Fibroblast of lung (primary cell): ENCODE measurements around the gene EFNA5. TPM values are rescaled to one million over a fixed set of nuclear protein-coding genes. Genes with fewer than 3 reads are reported as not detected.
A peak's percentile ranks its signal among the peaks of the same experiment; 100 is the strongest.

ENCODE experiments used
- DNase-seq, 2 donors: peaks; one replicate each; pipeline versions ENCODE4 v3.0.0 to v3.0.0-alpha.2; 2010; ENCODE audit warnings: low read depth in 2 of 2
- H2AFZ ChIP-seq: 2 replicates; pipeline ENCODE4 v1.5.1; 2012; ENCODE audit warnings: low read length, control low read depth, inconsistent platforms
- H3K27ac ChIP-seq: 2 replicates; pipeline ENCODE4 v1.5.1; 2011; ENCODE audit warnings: low read length, control low read depth; ENCODE audit not compliant: insufficient read depth
- H3K27me3 ChIP-seq: 2 replicates; pipeline ENCODE4 v1.5.1; 2011; ENCODE audit warnings: mild to moderate bottlenecking, low read length; ENCODE audit not compliant: control insufficient read depth, insufficient read depth
- H3K36me3 ChIP-seq: 2 replicates; pipeline ENCODE4 v1.5.1; 2011; ENCODE audit warnings: low read length; ENCODE audit not compliant: control insufficient read depth, insufficient read depth
- H3K4me1 ChIP-seq: 2 replicates; pipeline ENCODE4 v1.5.1; 2011; ENCODE audit warnings: low read length; ENCODE audit not compliant: control insufficient read depth, insufficient read depth; ENCODE audit errors: extremely low read depth
- H3K4me2 ChIP-seq: 2 replicates; pipeline ENCODE4 v1.5.1; 2011; ENCODE audit warnings: low read length, control low read depth; ENCODE audit not compliant: insufficient read depth; ENCODE audit errors: extremely low read depth
- H3K4me3 ChIP-seq, 4 experiments: fragments of 200-600 bp in 1 of 4; sonication (generic) in 1 of 4; replicated peaks in 1 of 4; 2 replicates each; pipeline ENCODE4 v1.5.1; 2011 to 2016; ENCODE audit warnings: low read length in 4 of 4, low read depth in 3 of 4, mild to moderate bottlenecking in 3 of 4, control low read depth in 2 of 4, inconsistent platforms in 1 of 4, mixed read lengths in 1 of 4; ENCODE audit not compliant: insufficient read depth in 1 of 4; ENCODE audit errors: control extremely low read depth in 1 of 4
- H3K79me2 ChIP-seq: 2 replicates; pipeline ENCODE4 v1.5.1; 2012; ENCODE audit warnings: mild to moderate bottlenecking, low read length, inconsistent platforms; ENCODE audit not compliant: control insufficient read depth, insufficient read depth
- H3K9ac ChIP-seq: 2 replicates; pipeline ENCODE4 v1.5.1; 2011; ENCODE audit warnings: mild to moderate bottlenecking, low read length, control low read depth; ENCODE audit not compliant: insufficient read depth
- H3K9me3 ChIP-seq: 2 replicates; pipeline ENCODE4 v1.5.1; 2012; ENCODE audit warnings: low read depth, low read length; ENCODE audit not compliant: control insufficient read depth, insufficient read depth
- H4K20me1 ChIP-seq: 2 replicates; pipeline ENCODE4 v1.5.1; 2011; ENCODE audit warnings: low read length; ENCODE audit not compliant: control insufficient read depth, insufficient read depth; ENCODE audit errors: extremely low read depth
- CTCF ChIP-seq, 2 donors: IDR thresholded peaks in 1 of 2; conservative IDR thresholded peaks in 1 of 2; 1 replicate in 1 of 2; 2 replicates in 1 of 2; pipeline ENCODE4 v1.5.1; 2011 to 2012; ENCODE audit warnings: low read length in 2 of 2, control low read depth in 1 of 2, inconsistent platforms in 1 of 2, low read depth in 1 of 2, mild to moderate bottlenecking in 1 of 2
- EZH2 ChIP-seq: IDR thresholded peaks from 2 replicates; pipeline ENCODE4 v1.5.1; 2012; ENCODE audit warnings: low read length, control low read depth, mild to moderate bottlenecking; ENCODE audit errors: missing control alignments
- polyA plus RNA-seq, 2 donors: library from polyadenylated mRNA; depleted of rRNA in 1 of 2; stranded (reverse) in 1 of 2; unstranded in 1 of 2; fragments of >200 nt; gene quantifications; 2 replicates each; pipeline ENCODE4 v1.2.1, GENCODE V29; 2011 to 2012; ENCODE audit warnings: missing spikeins in 1 of 2
- total RNA-seq: library from RNA; depleted of rRNA; stranded (reverse); fragments of >200 nt; gene quantifications from 2 replicates; pipeline ENCODE4 v1.2.1, GENCODE V29; 2014

EFNA5 gene
- total and polyA plus RNA-seq, 2 donors (not counting 1 experiment from before 2014, with no cell fraction given) = 3.5 to 3.7 TPM

- TF ChIP-seq EZH2 = no peak
- no peak for TF ChIP-seq CTCF (conservative IDR thresholded peaks at IDR 0.05 in 1 of 2, IDR thresholded peaks at IDR 0.05 in 1 of 2; ENCODE audit: low read depth in 1 of 2, low read length in 2 of 2)
- no peak overlapping the region for H3K27ac ChIP-seq
- no peak overlapping the region for H3K4me3 ChIP-seq
- H3K27me3 ChIP-seq = no peaks in the 10 kb centered on the region
- no peaks in the 10 kb centered on the region for H3K9me3 ChIP-seq
- no peak overlapping the region for H3K9ac ChIP-seq
- H3K36me3 ChIP-seq = no peaks in the 10 kb centered on the region
- no peaks in the 10 kb centered on the region for H3K79me2 ChIP-seq
- H3K4me2 ChIP-seq = no peak overlapping the region
- no peak for DNase-seq
- H3K4me1 ChIP-seq = no peaks in the 10 kb centered on the region
- H4K20me1 ChIP-seq = no peaks in the 10 kb centered on the region
- H2AFZ ChIP-seq = no peak overlapping the region
These were observed 72.9 kb downstream of the EFNA5 start for GRCh38 chr5:107597803-107598202.

- H3K4me2 ChIP-seq = no peak overlapping the region
- H3K9ac ChIP-seq = no peak overlapping the region
- H2AFZ ChIP-seq = no peak overlapping the region
- TF ChIP-seq EZH2 (no peak), CTCF (conservative IDR thresholded peaks at IDR 0.05 in 1 of 2, IDR thresholded peaks at IDR 0.05 in 1 of 2; ENCODE audit: low read depth in 1 of 2, low read length in 2 of 2) (no peak)
- H3K4me3 ChIP-seq = no peak overlapping the region
- no peaks in the 10 kb centered on the region for H3K36me3 ChIP-seq
- no peaks in the 10 kb centered on the region for H3K4me1 ChIP-seq
- DNase-seq = no peak
- no peaks in the 10 kb centered on the region for H3K79me2 ChIP-seq
- no peaks in the 10 kb centered on the region for H3K9me3 ChIP-seq
- no peaks in the 10 kb centered on the region for H3K27me3 ChIP-seq
- H3K27ac ChIP-seq = no peak overlapping the region
- H4K20me1 ChIP-seq = no peaks in the 10 kb centered on the region
These were observed 73.5 kb downstream of the EFNA5 start for GRCh38 chr5:107597247-107597646.

GRCh38 chr5:107594253-107595045 lies 76.3 kb downstream of the EFNA5 start:
- H3K4me1 ChIP-seq = no peaks in the 10 kb centered on the region
- no peak overlapping the region for H3K9ac ChIP-seq
- no peak for TF ChIP-seq EZH2
- no peak for TF ChIP-seq CTCF (conservative IDR thresholded peaks at IDR 0.05 in 1 of 2, IDR thresholded peaks at IDR 0.05 in 1 of 2; ENCODE audit: low read depth in 1 of 2, low read length in 2 of 2)
- DNase-seq = peak in 1 of 2 donors; percentile 19
- no peak overlapping the region for H3K4me2 ChIP-seq
- no peaks in the 10 kb centered on the region for H3K79me2 ChIP-seq
- H2AFZ ChIP-seq = no peak overlapping the region
- no peaks in the 10 kb centered on the region for H3K36me3 ChIP-seq
- no peaks in the 10 kb centered on the region for H3K9me3 ChIP-seq
- H3K27me3 ChIP-seq = no peaks in the 10 kb centered on the region
- no peak overlapping the region for H3K4me3 ChIP-seq
- H3K27ac ChIP-seq = no peak overlapping the region
- no peaks in the 10 kb centered on the region for H4K20me1 ChIP-seq
